Motor neuron (in vitro differentiated cells): ENCODE data around the gene SBF2. TPM values are rescaled to one million over a fixed set of nuclear protein-coding genes. Genes with fewer than 3 reads are reported as not detected.
"Not testable (repeated sequence)": the region's sequence is repeated elsewhere in the genome, so short reads cannot be mapped to it uniquely, and the experiment has no call there.

Source experiments
- ATAC-seq, 8 experiments: fragments of 200-7000 bp; cut with Tn5 transposase; replicated peaks in 6 of 8; 2 replicates each; pipeline ENCODE4 v1.8.0; 2021; ENCODE audit warnings: mild to moderate bottlenecking in 8 of 8, moderate library complexity in 8 of 8
- H3K27ac ChIP-seq, 2 donors: fragments of 250-450 bp; sonication (Bioruptor Pico); 2 replicates each; pipeline ENCODE4 v1.9.0; 2021; ENCODE audit warnings: antibody characterized with exemption in 2 of 2, mild to moderate bottlenecking in 2 of 2, moderate library complexity in 1 of 2
- H3K4me1 ChIP-seq, 2 donors: fragments of 250-450 bp; sonication (Bioruptor Pico); replicated peaks in 1 of 2; 2 replicates each; pipeline ENCODE4 v1.6.1; 2021; ENCODE audit warnings: antibody characterized with exemption in 2 of 2, mild to moderate bottlenecking in 2 of 2, moderate library complexity in 1 of 2
- H3K4me3 ChIP-seq, 5 donors: fragments of 250-450 bp; sonication (Bioruptor Pico); 2 replicates each; pipeline ENCODE4 v1.9.0; 2021; ENCODE audit warnings: antibody characterized with exemption in 5 of 5, mild to moderate bottlenecking in 5 of 5, moderate library complexity in 4 of 5
- WGBS, 10 experiments: fragments of 450-650 bp; shearing (Covaris generic); methylation state at CpG; one replicate each; pipeline ENCODE4 v1.0.0; 2022; 5-methylcytosine and 5-hydroxymethylcytosine counted together
- in situ Hi-C, 9 experiments: fragments of 400-800 bp; cut with MboI; loops; one replicate each; pipeline ENCODE4 v1.15.0; 2021; ENCODE audit warnings: low sequenced_read_pairs in 9 of 9, low pct_unique_long_range_greater_than_20kb in 2 of 9; ENCODE audit not compliant: unreplicated experiment in 9 of 9
- total RNA-seq, 8 experiments: library from RNA; unstranded; fragments of 300-600 nt; gene quantifications; 2 replicates each; pipeline versions ENCODE4 v1.2.3 to v1.2.4, GENCODE V29; 2022

Gene SBF2
- total RNA-seq, 8 experiments from 2014 or later, result 31.8 to 66.3 (median 44.6) TPM

DNA sequence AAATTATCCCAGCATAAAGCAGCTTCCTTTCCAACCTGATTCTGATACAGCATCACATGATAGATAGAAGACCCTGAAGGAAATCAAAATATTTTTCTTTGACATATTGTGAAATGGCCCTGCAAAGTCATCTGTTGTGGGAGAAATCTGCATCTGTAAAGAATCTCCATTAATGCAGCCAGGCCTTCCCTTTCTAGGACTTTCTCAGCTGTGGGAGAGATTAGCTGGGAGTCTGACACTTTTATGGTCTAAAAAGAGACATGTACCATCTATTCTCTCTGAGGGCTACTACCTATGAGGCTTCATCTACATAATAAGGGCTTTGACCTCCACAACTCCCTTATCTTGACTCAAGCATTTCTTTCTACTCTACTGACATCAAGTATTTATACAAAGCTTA, 392.1 kb downstream of the SBF2 start:
- no peak overlapping the region for H3K27ac ChIP-seq
- in situ Hi-C loops, result no loop called here
- H3K4me1 ChIP-seq, result peaks cover 3 to 4% of the 10 kb centered on the region in 2 donors
- peak in 3 of 8 experiments; percentile 6 to 68 (median 26) for ATAC-seq
- H3K4me3 ChIP-seq, result no peak overlapping the region

- H3K4me3 ChIP-seq, H3K4me1 ChIP-seq, H3K27ac ChIP-seq, in situ Hi-C loops: not testable (repeated sequence)
- 5 to 100% (median 89%) methylated on average over 3 to 8 of the region's 8 CpGs for WGBS, 10 experiments
- peak in 2 of 8 experiments; percentile 88 to 96 for ATAC-seq
Measured at GRCh38 chr11:9900253-9900652, 393.8 kb downstream of the SBF2 start.

- H3K4me3 ChIP-seq, result no peak overlapping the region
- in situ Hi-C loops, result no loop called here
- H3K27ac ChIP-seq, result no peak overlapping the region
- 57 to 100% (median 95%) methylated on average over 1 of the region's 1 CpG; no CpG with 5 or more reads in 2 of the 10 experiments for WGBS, 10 experiments
- ATAC-seq, result no peak
- peaks cover 3 to 4% of the 10 kb centered on the region in 2 donors for H3K4me1 ChIP-seq
Measured at GRCh38 chr11:9899676-9900075, 394.3 kb downstream of the SBF2 start.

- Histone ChIP-seq H3K4me3 (no peak overlapping the region), H3K27ac (no peak overlapping the region), H3K4me1 (peaks cover 0 to 3% of the 10 kb centered on the region in 2 donors)
- ATAC-seq, result no peak
- in situ Hi-C loops, result no loop called here
- 83 to 100% (median 94%) methylated on average over 1 to 2 of the region's 2 CpGs; no CpG with 5 or more reads in 2 of the 10 experiments for WGBS, 10 experiments
Measured at GRCh38 chr11:9896902-9897301, 397.1 kb downstream of the SBF2 start.

GRCh38 chr11:9895006-9895405, 399.0 kb downstream of the SBF2 start:
- no peaks in the 10 kb centered on the region for H3K4me1 ChIP-seq
- H3K27ac ChIP-seq, result no peak overlapping the region
- no peak for ATAC-seq
- WGBS, 10 experiments, result 20 to 100% (median 50%) methylated on average over 1 of the region's 1 CpG; no CpG with 5 or more reads in 5 of the 10 experiments
- H3K4me3 ChIP-seq, result no peak overlapping the region
- in situ Hi-C loops, result no loop called here

GRCh38 chr11:9893474-9893873, 400.5 kb downstream of the SBF2 start:
- in situ Hi-C loops, result no loop called here
- Histone ChIP-seq H3K4me1 (no peaks in the 10 kb centered on the region), H3K4me3 (no peak overlapping the region), H3K27ac (no peak overlapping the region)
- no peak for ATAC-seq
- 67 to 100% (median 100%) methylated on average over 1 of the region's 2 CpGs; no CpG with 5 or more reads in 5 of the 10 experiments for WGBS, 10 experiments

DNA sequence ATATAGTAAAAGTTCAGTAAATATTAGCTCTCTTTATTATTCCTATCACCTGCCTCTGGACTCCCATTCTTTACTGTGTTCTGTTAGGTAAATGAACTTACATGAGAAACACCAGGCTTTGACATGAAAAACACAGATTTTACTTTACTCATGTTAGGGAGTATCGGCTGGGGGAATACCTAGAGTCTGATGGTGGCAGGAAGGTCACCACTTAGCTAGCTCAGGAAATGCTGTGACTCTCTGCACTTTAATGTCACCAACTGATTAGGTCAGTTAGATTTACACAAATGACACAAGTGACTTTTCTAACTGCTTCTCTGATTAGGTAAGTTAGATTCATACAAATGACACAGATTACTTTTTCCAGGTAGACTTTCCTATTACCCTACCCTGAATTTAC, 405.1 kb downstream of the SBF2 start:
- Histone ChIP-seq H3K4me3 (no peak overlapping the region), H3K27ac (no peak overlapping the region), H3K4me1 (no peaks in the 10 kb centered on the region)
- no peak for ATAC-seq
- 60 to 100% (median 86%) methylated on average over 1 of the region's 1 CpG; no CpG with 5 or more reads in 3 of the 10 experiments for WGBS, 10 experiments
- in situ Hi-C loops, result no loop called here

DNA sequence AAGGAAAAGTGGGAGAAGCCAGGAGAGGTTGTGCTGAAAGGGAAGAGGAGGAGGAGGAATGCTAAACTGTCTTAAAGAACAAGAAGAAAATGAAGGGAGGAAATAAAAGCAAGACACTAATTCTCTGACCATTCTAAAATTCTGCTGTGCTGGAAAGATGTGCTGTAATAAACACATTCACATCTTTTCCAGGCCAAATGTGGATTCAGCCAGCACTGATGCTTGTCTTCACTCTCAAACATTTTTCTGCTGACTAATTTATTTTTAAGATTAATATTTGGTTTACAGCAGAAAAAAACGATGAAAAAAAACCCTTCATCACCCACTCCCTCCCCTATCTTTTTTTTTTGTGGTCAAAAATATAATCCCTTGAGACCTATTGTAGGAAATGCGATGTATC, 406.5 kb downstream of the SBF2 start:
- no peak overlapping the region for H3K4me3 ChIP-seq
- no peaks in the 10 kb centered on the region for H3K4me1 ChIP-seq
- no peak for ATAC-seq
- in situ Hi-C loops, result no loop called here
- WGBS, 10 experiments, result 8 to 96% (median 72%) methylated on average over 1 to 2 of the region's 2 CpGs
- no peak overlapping the region for H3K27ac ChIP-seq

GRCh38 chr11:9886595-9886994, 407.4 kb downstream of the SBF2 start:
- 83 to 100% (median 97%) methylated on average over 1 to 5 of the region's 5 CpGs for WGBS, 10 experiments
- in situ Hi-C loops, result no loop called here
- H3K4me3 ChIP-seq, result no peak overlapping the region
- H3K4me1 ChIP-seq, result no peaks in the 10 kb centered on the region
- H3K27ac ChIP-seq, result no peak overlapping the region
- no peak for ATAC-seq

- no peak overlapping the region for H3K4me3 ChIP-seq
- no peak for ATAC-seq
- in situ Hi-C loops, result no loop called here
- H3K4me1 ChIP-seq, result no peaks in the 10 kb centered on the region
- 60 to 100% (median 92%) methylated on average over 1 to 2 of the region's 2 CpGs; no CpG with 5 or more reads in 3 of the 10 experiments for WGBS, 10 experiments
- H3K27ac ChIP-seq, result no peak overlapping the region
Measured at GRCh38 chr11:9884601-9885000, 409.4 kb downstream of the SBF2 start.

GRCh38 chr11:9880657-9881056, 413.4 kb downstream of the SBF2 start:
- in situ Hi-C loops, result no loop called here
- Histone ChIP-seq H3K4me3 (no peak overlapping the region), H3K4me1 (no peaks in the 10 kb centered on the region), H3K27ac (no peak overlapping the region)
- WGBS, 10 experiments, result 94 to 100% (median 100%) methylated on average over 1 to 2 of the region's 2 CpGs; no CpG with 5 or more reads in 3 of the 10 experiments
- no peak for ATAC-seq

DNA sequence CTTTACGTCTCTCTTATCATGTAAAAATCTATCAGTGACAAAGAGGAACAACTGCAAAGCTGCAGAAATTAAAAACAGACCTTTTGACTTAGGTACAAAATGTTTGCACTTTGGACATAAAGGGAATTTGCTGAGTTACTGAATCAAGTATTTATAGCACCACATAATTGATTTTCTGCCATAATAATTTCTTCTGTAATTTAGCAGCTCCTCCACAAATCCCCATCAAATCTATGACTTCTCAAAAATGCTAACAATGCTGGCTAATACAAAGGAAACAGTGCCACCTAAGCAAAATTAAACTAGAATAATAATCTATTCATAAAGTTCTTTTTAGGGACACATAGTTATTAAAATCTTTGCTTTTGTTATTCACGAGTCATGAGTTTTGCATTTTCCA, 415.1 kb downstream of the SBF2 start:
- H3K27ac ChIP-seq, result no peak overlapping the region
- H3K4me3 ChIP-seq, result no peak overlapping the region
- in situ Hi-C loops, result no loop called here
- WGBS, 10 experiments, result 33 to 100% (median 78%) methylated on average over 1 to 2 of the region's 2 CpGs
- H3K4me1 ChIP-seq, result no peaks in the 10 kb centered on the region
- no peak for ATAC-seq

GRCh38 chr11:9876331-9876730, 417.7 kb downstream of the SBF2 start:
- 70 to 100% (median 88%) methylated on average over 1 to 4 of the region's 5 CpGs; no CpG with 5 or more reads in 2 of the 10 experiments for WGBS, 10 experiments
- H3K4me1 ChIP-seq, result no peaks in the 10 kb centered on the region
- no peak overlapping the region for H3K27ac ChIP-seq
- in situ Hi-C loops, result no loop called here
- H3K4me3 ChIP-seq, result no peak overlapping the region
- no peak for ATAC-seq

DNA sequence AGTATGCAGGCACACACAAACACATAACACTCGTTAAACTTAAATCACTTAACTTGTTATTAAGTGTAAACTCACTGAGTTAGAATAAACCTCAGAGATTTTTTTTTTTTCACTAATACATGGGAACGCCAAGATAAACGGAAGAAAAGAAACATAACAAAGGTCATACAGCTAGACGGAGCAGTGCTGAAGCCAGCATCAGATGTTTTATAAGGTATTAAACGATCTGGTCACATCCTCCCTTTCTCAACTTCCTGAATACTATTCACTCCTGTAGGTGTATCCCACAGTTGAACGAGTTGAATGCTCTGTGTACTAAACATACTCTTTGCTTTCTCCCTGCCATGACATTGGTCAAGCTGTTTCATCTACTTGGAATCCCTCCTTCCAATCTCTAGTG, 418.2 kb downstream of the SBF2 start:
- peak in 1 of 8 experiments; percentile 27 for ATAC-seq
- no peaks in the 10 kb centered on the region for H3K4me1 ChIP-seq
- in situ Hi-C loops, result no loop called here
- 13 to 95% (median 89%) methylated on average over 2 to 6 of the region's 6 CpGs; no CpG with 5 or more reads in 2 of the 10 experiments for WGBS, 10 experiments
- H3K27ac ChIP-seq, result no peak overlapping the region
- no peak overlapping the region for H3K4me3 ChIP-seq
